GM12801 (cell line): ENCODE results near the gene SLC38A9.

ENCODE experiments used
- TF ChIP-seq, protein P1 (sequence below): IDR thresholded peaks from one replicate; pipeline ENCODE4 v1.5.1; 2011; ENCODE audit warnings: control low read depth; ENCODE audit not compliant: insufficient read length; ENCODE audit errors: extremely low read depth

The SLC38A9 gene

DNA sequence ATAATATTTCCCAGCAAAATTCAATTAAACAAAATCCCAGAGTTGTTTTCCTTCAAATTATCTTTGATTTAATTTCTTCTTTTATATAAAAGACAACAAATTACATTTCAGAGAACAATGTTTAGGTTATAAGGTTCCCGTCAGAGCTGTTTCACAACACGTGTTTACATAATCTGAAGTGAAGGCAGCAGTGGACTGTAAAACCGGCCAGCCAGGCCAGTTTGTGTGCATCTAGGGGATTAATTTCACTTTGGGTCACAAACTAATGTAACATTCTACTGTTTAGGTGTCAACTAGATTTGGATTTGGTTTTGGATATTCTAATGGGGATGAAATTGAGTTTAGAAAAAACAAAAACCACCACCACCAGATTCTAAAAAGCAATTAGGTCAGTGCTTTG, 90.9 kb downstream of the SLC38A9 start:
- TF ChIP-seq, protein P1, sequence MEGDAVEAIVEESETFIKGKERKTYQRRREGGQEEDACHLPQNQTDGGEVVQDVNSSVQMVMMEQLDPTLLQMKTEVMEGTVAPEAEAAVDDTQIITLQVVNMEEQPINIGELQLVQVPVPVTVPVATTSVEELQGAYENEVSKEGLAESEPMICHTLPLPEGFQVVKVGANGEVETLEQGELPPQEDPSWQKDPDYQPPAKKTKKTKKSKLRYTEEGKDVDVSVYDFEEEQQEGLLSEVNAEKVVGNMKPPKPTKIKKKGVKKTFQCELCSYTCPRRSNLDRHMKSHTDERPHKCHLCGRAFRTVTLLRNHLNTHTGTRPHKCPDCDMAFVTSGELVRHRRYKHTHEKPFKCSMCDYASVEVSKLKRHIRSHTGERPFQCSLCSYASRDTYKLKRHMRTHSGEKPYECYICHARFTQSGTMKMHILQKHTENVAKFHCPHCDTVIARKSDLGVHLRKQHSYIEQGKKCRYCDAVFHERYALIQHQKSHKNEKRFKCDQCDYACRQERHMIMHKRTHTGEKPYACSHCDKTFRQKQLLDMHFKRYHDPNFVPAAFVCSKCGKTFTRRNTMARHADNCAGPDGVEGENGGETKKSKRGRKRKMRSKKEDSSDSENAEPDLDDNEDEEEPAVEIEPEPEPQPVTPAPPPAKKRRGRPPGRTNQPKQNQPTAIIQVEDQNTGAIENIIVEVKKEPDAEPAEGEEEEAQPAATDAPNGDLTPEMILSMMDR, result no peak

DNA sequence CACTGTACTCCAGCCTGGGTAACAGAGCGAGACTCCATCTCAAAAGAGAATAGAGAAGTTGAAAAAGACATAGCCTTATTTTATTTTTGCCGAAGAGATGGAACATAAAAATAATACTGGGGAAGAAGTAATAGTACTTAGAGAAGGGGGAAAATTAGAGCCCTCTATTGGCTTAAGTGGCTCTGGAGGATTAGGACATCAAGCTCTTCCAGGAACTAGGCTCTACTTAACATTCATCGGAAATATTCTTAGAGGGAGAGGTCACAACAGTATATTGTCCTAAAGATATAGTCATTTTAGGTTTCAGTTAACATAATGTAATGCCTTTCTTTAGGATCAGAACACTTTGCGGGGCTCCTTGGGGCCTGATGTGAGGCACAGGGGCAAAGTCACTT, 91.4 kb downstream of the SLC38A9 start:
- TF ChIP-seq, protein P1, result no peak

DNA sequence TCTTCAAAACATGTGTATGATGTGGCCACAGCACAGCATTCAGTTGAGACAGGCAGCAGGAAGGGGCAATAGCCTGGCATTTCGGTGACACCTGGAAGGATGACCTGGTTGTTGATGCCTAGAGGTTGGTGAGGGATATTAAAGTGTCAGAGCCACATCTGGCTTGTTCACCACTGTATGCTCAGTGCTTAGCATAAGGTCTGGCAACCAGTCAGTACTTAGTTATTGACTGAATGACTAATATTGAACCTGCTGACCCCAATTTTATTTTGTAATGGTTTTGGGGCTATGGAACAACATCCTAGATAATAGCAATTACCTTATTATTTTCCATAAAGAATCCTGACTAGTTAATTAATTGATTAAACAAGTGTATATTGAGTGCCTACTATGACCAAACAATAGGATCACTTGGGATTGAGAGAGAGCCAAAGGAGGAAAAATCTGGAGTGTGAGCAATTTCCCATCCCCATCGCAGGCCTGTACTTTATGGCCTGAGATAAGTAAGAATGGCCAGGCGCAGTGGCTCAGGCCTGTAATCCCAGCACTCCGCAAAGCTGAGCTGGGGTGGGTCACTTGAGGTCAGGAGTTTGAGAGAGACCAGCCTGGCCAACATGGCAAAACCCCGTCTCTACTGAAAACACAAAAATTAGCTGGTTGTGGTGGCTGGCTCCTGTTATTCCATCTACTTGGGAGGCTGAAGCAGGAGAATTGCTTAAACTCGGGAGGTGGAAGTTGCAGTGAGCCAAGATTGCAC, 91.9 kb downstream of the SLC38A9 start:
- TF ChIP-seq, protein P1, result no peak

DNA sequence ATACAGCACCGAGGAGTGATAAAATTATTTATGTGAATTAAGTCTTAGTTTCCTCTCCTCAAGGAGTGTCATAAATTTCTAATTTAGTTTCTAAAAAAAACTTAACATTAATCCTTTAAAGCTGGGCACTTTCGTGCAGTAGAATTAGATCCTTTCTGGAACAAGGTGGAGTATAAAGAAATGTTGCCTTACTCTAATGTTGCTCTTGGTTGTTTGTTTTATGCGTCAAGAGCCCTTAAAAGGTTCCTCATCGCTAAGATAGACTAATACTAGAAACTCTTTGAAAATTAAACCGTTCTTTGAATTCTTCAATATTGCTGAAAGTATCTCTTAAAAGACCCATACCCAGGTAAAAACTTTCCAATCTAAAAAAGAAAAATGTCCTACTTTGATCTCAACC, 93.8 kb downstream of the SLC38A9 start:
- TF ChIP-seq, protein P1, result no peak

DNA sequence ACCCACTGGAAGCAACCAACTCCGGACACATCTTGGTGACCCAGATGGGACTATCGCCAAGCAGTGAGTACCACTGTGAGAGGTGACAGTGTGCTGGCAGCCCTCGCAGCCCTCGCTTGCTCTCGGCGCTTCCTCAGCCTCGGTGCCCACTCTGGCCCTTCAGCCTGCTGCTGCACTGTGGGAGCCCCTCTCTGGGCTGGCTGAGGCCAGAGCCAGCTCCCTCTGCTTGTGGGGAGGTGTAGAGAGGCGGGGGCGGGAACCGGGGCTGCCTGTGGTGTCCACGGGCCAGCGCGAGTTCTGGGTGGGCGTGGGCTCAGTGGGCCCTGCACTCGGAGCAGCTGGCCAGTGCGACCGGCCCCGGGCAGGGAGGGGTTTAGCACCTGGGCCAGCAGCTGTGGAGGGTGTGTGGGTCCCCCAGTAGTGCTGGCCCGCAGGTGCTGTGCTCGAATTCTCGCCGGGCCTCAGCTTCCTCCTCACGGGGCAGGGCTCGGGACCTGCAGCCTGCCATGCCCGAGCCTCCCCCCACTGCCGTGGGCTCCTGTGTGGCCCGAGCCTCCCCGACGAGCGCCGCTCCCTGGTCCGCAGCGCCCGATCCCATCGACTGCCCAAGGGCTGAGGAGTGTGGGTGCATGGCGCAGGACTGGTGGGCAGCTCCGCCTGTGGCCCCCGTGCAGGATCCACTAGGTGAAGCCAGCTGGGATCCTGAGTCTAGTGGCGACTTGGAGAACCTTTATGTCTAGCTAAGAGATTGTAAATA, 98.8 kb downstream of the SLC38A9 start:
- TF ChIP-seq, protein P1, result no peak

DNA sequence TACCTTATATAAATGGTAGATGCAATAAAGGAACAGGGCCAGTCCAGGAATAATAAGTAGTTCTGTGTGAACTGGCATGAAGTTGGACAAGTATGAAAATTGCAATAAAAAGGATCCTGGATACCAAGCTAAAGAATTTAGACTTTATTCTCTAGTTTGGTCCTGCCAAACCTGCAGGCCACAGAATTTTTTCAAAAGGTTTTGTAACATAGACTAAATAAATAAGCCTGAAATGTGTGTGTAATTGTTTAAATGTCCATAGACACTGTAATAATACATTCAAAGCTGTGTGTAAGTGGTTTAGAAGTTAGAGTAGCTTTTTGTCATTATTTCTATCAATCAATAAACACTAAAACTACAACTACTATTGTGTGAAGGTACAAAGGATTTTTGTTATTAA, 101.6 kb downstream of the SLC38A9 start:
- TF ChIP-seq, protein P1, result no peak

DNA sequence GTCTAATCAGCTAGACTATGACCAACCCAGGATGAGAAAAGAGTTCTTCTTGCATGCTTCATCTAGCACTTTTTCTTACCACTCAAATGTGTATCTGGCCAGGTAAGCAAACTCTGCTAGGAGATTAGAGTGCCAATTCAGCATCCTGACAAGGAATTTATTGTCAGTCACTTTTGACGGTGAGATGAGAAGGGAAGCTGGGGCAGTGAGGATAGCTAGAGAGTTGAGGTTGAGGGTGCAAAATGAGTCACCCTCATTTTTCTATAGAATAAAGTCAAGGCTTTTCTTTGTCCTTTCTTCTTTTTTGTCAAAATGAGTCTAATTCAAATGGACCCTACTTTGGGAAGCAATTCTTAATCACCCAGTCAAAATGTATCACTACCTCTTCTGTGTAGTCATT, 102.7 kb downstream of the SLC38A9 start:
- TF ChIP-seq, protein P1, result no peak
